PC-3 (cell line): ENCODE results near the gene TM4SF20.

Source experiments
- EZH2phosphoT487 ChIP-seq: fragments of 300-600 bp; sonication (generic); IDR thresholded peaks from 2 replicates; pipeline ENCODE4 v1.6.1; 2018; ENCODE audit warnings: mild to moderate bottlenecking, antibody characterized with exemption, low read length, borderline replicate concordance
- TF ChIP-seq, protein P1 (sequence below): fragments of 300-600 bp; sonication (generic); conservative IDR thresholded peaks from 2 replicates; pipeline ENCODE4 v1.5.1; 2017; ENCODE audit warnings: antibody characterized with exemption, low read depth, mild to moderate bottlenecking, low read length

DNA sequence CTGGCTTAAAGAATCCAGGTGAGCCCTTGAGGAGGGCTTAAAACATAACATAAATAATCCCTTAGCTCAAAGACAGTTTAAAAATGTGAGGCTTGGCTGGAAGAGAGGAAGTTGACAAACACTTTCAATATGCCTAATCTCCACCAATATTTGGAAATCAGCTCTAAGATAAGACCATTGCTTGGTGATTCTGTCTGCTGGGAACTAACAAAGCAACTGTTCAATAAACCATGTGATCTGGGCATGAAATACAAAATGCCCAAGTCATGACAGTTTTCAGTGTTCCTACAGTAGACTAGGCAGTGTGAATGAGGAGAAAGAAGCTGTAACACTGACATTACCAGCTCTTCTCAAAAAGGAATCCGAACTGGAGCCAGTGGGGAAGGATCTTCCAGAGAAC, 43.4 kb downstream of the TM4SF20 start:
- TF ChIP-seq, protein P1, sequence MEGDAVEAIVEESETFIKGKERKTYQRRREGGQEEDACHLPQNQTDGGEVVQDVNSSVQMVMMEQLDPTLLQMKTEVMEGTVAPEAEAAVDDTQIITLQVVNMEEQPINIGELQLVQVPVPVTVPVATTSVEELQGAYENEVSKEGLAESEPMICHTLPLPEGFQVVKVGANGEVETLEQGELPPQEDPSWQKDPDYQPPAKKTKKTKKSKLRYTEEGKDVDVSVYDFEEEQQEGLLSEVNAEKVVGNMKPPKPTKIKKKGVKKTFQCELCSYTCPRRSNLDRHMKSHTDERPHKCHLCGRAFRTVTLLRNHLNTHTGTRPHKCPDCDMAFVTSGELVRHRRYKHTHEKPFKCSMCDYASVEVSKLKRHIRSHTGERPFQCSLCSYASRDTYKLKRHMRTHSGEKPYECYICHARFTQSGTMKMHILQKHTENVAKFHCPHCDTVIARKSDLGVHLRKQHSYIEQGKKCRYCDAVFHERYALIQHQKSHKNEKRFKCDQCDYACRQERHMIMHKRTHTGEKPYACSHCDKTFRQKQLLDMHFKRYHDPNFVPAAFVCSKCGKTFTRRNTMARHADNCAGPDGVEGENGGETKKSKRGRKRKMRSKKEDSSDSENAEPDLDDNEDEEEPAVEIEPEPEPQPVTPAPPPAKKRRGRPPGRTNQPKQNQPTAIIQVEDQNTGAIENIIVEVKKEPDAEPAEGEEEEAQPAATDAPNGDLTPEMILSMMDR = no peak
- no peak for TF ChIP-seq EZH2phosphoT487
